Tibial nerve (tissue), 4 donors: ENCODE data around the gene ADGRL3. TPM values are rescaled to one million over a fixed set of nuclear protein-coding genes. Genes with fewer than 3 reads are reported as not detected.

ENCODE experiments used
- DNase-seq, 2 donors: peaks; one replicate each; pipeline ENCODE4 v3.0.0-alpha.2; 2019; ENCODE audit warnings: low spot score in 2 of 2
- H3K27ac ChIP-seq, 4 donors: fragments of 200-600 bp; sonication (generic) in 3 of 4; one replicate each; pipeline ENCODE4 v1.5.1; 2017 to 2019; ENCODE audit warnings: mild to moderate bottlenecking in 1 of 4
- H3K27me3 ChIP-seq, 2 donors: fragments of 200-600 bp; sonication (generic) in 1 of 2; one replicate each; pipeline versions ENCODE4 v1.5.1 to v1.6.0; 2017 to 2019
- H3K36me3 ChIP-seq, 3 donors: fragments of 200-600 bp; sonication (generic); one replicate each; pipeline ENCODE4 v1.5.1; 2018 to 2019
- H3K4me1 ChIP-seq, 4 donors: fragments of 200-600 bp; sonication (generic) in 3 of 4; one replicate each; pipeline ENCODE4 v1.5.1; 2017 to 2019
- H3K4me3 ChIP-seq, 4 donors: fragments of 200-600 bp; sonication (generic) in 3 of 4; one replicate each; pipeline ENCODE4 v1.5.1; 2017 to 2019; ENCODE audit warnings: mild to moderate bottlenecking in 1 of 4, moderate library complexity in 1 of 4
- H3K9me3 ChIP-seq, 4 donors: fragments of 200-600 bp; sonication (generic) in 3 of 4; one replicate each; pipeline ENCODE4 v1.5.1; 2017 to 2019
- CTCF ChIP-seq, 5 experiments: fragments of 200-600 bp in 3 of 5; fragments of 450-650 bp in 2 of 5; sonication (generic) in 3 of 5; IDR thresholded peaks; one replicate each; pipeline ENCODE4 v1.5.1; 2016 to 2019; ENCODE audit warnings: antibody characterized with exemption in 5 of 5, mild to moderate bottlenecking in 3 of 5, moderate library complexity in 2 of 5
- EP300 ChIP-seq, 2 donors: sonication (generic); formaldehyde crosslinking; IDR thresholded peaks; one replicate each; pipeline ENCODE4 v1.6.1; 2017; ENCODE audit warnings: antibody characterized with exemption in 2 of 2, mild to moderate bottlenecking in 1 of 2
- POLR2A ChIP-seq, 2 donors: fragments of 450-650 bp; IDR thresholded peaks; one replicate each; pipeline ENCODE4 v1.6.1; 2017; ENCODE audit warnings: antibody characterized with exemption in 2 of 2, mild to moderate bottlenecking in 2 of 2, moderate library complexity in 2 of 2
- WGBS, 2 donors: methylation state at CpG; one replicate each; pipeline ENCODE4 v1.1.5; 2018; 5-methylcytosine and 5-hydroxymethylcytosine counted together
- total RNA-seq, 4 donors: library from RNA; depleted of rRNA; stranded (reverse); fragments of >200 nt; gene quantifications; one replicate each; pipeline ENCODE4 v1.1.0, GENCODE V29; 2016

The ADGRL3 gene
- total RNA-seq, 4 donors from 2014 or later: 20.1 to 51.3 (median 28.2) TPM

DNA sequence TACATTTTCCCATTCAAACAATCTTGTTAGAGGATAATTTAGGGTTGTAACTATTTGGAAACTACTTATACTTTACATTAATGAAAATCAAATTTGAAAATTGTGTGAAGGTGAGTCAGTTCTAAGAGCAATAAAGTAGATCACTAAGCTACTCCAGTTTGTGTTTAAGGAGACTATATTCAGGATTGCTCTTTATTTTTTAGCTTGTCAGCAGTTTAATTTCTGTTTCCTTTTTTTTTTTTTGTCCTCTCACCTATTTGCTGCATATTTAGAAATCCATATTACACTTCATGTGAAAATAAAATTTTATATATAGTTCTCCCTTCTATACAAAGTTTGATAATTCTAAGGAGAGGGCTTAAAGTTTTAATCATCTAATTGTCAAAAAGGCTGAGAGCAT lies 691.8 kb downstream of the ADGRL3 start:
- no peaks in the 10 kb centered on the region for H3K27me3 ChIP-seq
- no peaks in the 10 kb centered on the region for H3K4me1 ChIP-seq

GRCh38 chr4:61896634-61897033 lies 696.5 kb downstream of the ADGRL3 start:
- Histone ChIP-seq H3K36me3 (peaks cover 0 to 22% (median 0%) of the 10 kb centered on the region in 3 donors), H3K4me3 (no peak overlapping the region), H3K27me3 (no peaks in the 10 kb centered on the region), H3K9me3 (no peaks in the 10 kb centered on the region), H3K4me1 (no peaks in the 10 kb centered on the region), H3K27ac (no peak overlapping the region)
- no peak for TF ChIP-seq CTCF (IDR thresholded peaks at IDR 0.05)
- no peak for TF ChIP-seq EP300 (IDR thresholded peaks at IDR 0.05)
- TF ChIP-seq POLR2A (IDR thresholded peaks at IDR 0.05): no peak
- DNase-seq: no peak
- 56 to 77% methylated on average over 2 of the region's 2 CpGs for WGBS, 2 donors

More for the DNA sequence above, 691.8 kb downstream of the ADGRL3 start:
- DNase-seq: no peak
- TF ChIP-seq EP300 (IDR thresholded peaks at IDR 0.05) (no peak), CTCF (IDR thresholded peaks at IDR 0.05) (no peak), POLR2A (IDR thresholded peaks at IDR 0.05) (no peak)
- Histone ChIP-seq H3K27ac (no peak overlapping the region), H3K9me3 (no peaks in the 10 kb centered on the region), H3K4me3 (no peak overlapping the region), H3K36me3 (peaks cover 0 to 5% (median 0%) of the 10 kb centered on the region in 3 donors)

- no peak overlapping the region for H3K27ac ChIP-seq
- no peak for DNase-seq
- H3K9me3 ChIP-seq: no peaks in the 10 kb centered on the region
- H3K4me1 ChIP-seq: no peaks in the 10 kb centered on the region
- H3K27me3 ChIP-seq: no peaks in the 10 kb centered on the region
- 85 to 89% methylated on average over 4 of the region's 4 CpGs for WGBS, 2 donors
- TF ChIP-seq EP300 (IDR thresholded peaks at IDR 0.05) (no peak), POLR2A (IDR thresholded peaks at IDR 0.05) (no peak), CTCF (IDR thresholded peaks at IDR 0.05) (no peak)
- no peaks in the 10 kb centered on the region for H3K36me3 ChIP-seq
- no peak overlapping the region for H3K4me3 ChIP-seq
These were observed 708.9 kb downstream of the ADGRL3 start for GRCh38 chr4:61909031-61909430.

DNA sequence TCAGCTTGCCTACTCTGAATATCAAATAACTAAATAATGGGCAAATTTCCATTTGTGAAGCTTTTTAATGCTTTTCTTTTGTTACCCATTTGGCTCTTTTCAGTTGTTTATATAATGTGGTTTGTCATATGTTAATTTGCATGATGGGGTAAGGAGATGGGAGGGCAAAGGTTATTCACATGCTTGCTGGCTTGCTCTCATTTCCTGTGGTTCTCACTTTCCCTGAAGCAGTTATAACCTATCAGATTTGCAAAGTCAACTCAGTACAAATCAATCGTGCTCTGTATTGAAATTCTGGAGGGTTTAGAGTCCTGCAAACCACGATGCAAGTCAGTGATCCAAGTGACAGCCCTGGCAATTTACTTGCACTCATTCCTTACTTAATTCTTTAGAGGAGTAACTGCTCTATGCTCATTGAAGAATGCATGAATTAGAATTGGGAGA lies 711.2 kb downstream of the ADGRL3 start:
- Histone ChIP-seq H3K36me3 (no peaks in the 10 kb centered on the region), H3K27ac (no peak overlapping the region), H3K4me3 (no peak overlapping the region), H3K9me3 (no peaks in the 10 kb centered on the region), H3K4me1 (no peaks in the 10 kb centered on the region), H3K27me3 (no peaks in the 10 kb centered on the region)
- no peak for DNase-seq
- WGBS, 2 donors: 17 to 31% methylated on average over 2 of the region's 2 CpGs
- TF ChIP-seq POLR2A (IDR thresholded peaks at IDR 0.05) (no peak), EP300 (IDR thresholded peaks at IDR 0.05) (no peak), CTCF (IDR thresholded peaks at IDR 0.05) (no peak)

GRCh38 chr4:61913619-61914018 lies 713.5 kb downstream of the ADGRL3 start:
- H3K4me1 ChIP-seq: no peaks in the 10 kb centered on the region
- H3K4me3 ChIP-seq: no peak overlapping the region
- H3K27me3 ChIP-seq: no peaks in the 10 kb centered on the region
- no peaks in the 10 kb centered on the region for H3K9me3 ChIP-seq
- 83 to 88% methylated on average over 2 of the region's 2 CpGs for WGBS, 2 donors
- no peak overlapping the region for H3K27ac ChIP-seq
- no peak for DNase-seq
- TF ChIP-seq POLR2A (IDR thresholded peaks at IDR 0.05) (no peak), EP300 (IDR thresholded peaks at IDR 0.05) (no peak), CTCF (IDR thresholded peaks at IDR 0.05) (no peak)
- H3K36me3 ChIP-seq: no peaks in the 10 kb centered on the region
